K562 (cell line): ENCODE results near the gene ADAP2. TPM values are rescaled to one million over a fixed set of nuclear protein-coding genes. Genes with fewer than 3 reads are reported as not detected.

ENCODE experiments used
- ATAC-seq: fragments of 200-7000 bp; cut with Tn5 transposase; 3 replicates; pipeline ENCODE4 v1.9.1; 2020; ENCODE audit warnings: moderate library complexity
- BruUV-seq: library from RNA; stranded (reverse); fragments of 400-500 nt; replicated peaks from 2 replicates; lab custom pipeline; 2021; lab: Mats Ljungman, UMichigan
- CTCF ChIA-PET: fragments of 300-600 bp; formaldehyde crosslinking; extraction: SDS; loops from one replicate; lab custom pipeline; 2021; ENCODE audit warnings: low intra/inter-chr PET ratio; lab: Yijun Ruan, JAX
- POLR2A ChIA-PET: fragments of 300-600, 350-650 bp; sonication (Branson Sonifier 250); formaldehyde crosslinking; extraction: SDS; loops from one replicate; lab custom pipeline; 2021; ENCODE audit warnings: antibody characterized with exemption, inconsistent platforms; lab: Yijun Ruan, JAX
- DNase-seq, 4 experiments: peaks; one replicate each; pipeline versions ENCODE4 v3.0.0 to v3.0.0-alpha.2; 2011 to 2018; ENCODE audit warnings: low spot score in 3 of 4, mixed read lengths in 3 of 4; ENCODE audit errors: extremely low read depth in 1 of 4
- FAIRE-seq: peaks from 2 replicates; lab custom pipeline; 2011; peaks lifted over from hg19 to GRCh38; lab: Jason Lieb, UNC
- H2AFZ ChIP-seq: 2 replicates; pipeline ENCODE4 v1.6.0; 2011; ENCODE audit warnings: low read depth, low read length, control low read depth, inconsistent platforms
- H3K27ac ChIP-seq: fragments of 200-600 bp; 3 replicates; pipeline ENCODE4 v1.8.0; 2011; ENCODE audit warnings: low read depth, mild to moderate bottlenecking, control low read depth, inconsistent platforms, low read length, moderate library complexity, mixed read lengths; ENCODE audit errors: extremely low read depth
- H3K27me3 ChIP-seq, 2 experiments: fragments of 300-600 bp in 1 of 2; 2 replicates in 1 of 2; 3 replicates in 1 of 2; pipeline versions ENCODE4 v1.6.0 to v1.8.0; 2011; ENCODE audit warnings: inconsistent platforms in 2 of 2, low read length in 2 of 2, mild to moderate bottlenecking in 1 of 2, mixed read lengths in 1 of 2, moderate library complexity in 1 of 2; ENCODE audit not compliant: control insufficient read depth in 2 of 2, insufficient read depth in 2 of 2
- H3K36me3 ChIP-seq: fragments of 300-600 bp; 3 replicates; pipeline ENCODE4 v1.8.0; 2011; ENCODE audit warnings: mild to moderate bottlenecking, low read length, inconsistent platforms; ENCODE audit not compliant: control insufficient read depth, insufficient read depth
- H3K4me1 ChIP-seq, 2 experiments: fragments of 200-600 bp in 1 of 2; replicated peaks in 1 of 2; 2 replicates in 1 of 2; 3 replicates in 1 of 2; pipeline versions ENCODE4 v1.5.1 to v1.8.0; 2011; ENCODE audit warnings: inconsistent platforms in 2 of 2, low read length in 2 of 2, mild to moderate bottlenecking in 1 of 2, mixed read lengths in 1 of 2, moderate library complexity in 1 of 2; ENCODE audit not compliant: control insufficient read depth in 2 of 2, insufficient read depth in 2 of 2
- H3K4me2 ChIP-seq: 2 replicates; pipeline ENCODE4 v1.6.1; 2011; ENCODE audit warnings: low read length, control low read depth, inconsistent platforms, mixed read lengths; ENCODE audit not compliant: insufficient read depth
- H3K4me3 ChIP-seq: fragments of 200-600 bp; sonication (generic), shearing (Covaris generic); 2 replicates; pipeline ENCODE4 v1.5.1; 2016; ENCODE audit warnings: control low read depth, inconsistent platforms
- H3K79me2 ChIP-seq: fragments of 200-600 bp; 3 replicates; pipeline ENCODE4 v1.8.0; 2011; ENCODE audit warnings: low read length, inconsistent platforms; ENCODE audit not compliant: control insufficient read depth, insufficient read depth
- H3K9ac ChIP-seq, 2 experiments: 2 replicates each; pipeline versions ENCODE4 v1.6.0 to v1.6.1; 2011; ENCODE audit warnings: low read depth in 2 of 2, low read length in 2 of 2, control low read depth in 1 of 2, inconsistent platforms in 1 of 2, mild to moderate bottlenecking in 1 of 2, mixed read lengths in 1 of 2; ENCODE audit not compliant: insufficient read depth in 1 of 2
- H3K9me1 ChIP-seq: one replicate; pipeline ENCODE4 v1.6.0; 2011; ENCODE audit warnings: inconsistent platforms, mild to moderate bottlenecking, low read length, moderate library complexity; ENCODE audit not compliant: control insufficient read depth, insufficient read depth
- H3K9me3 ChIP-seq: replicated peaks from 2 replicates; pipeline ENCODE4 v1.5.1; 2011; ENCODE audit warnings: low read depth, low read length, inconsistent platforms; ENCODE audit not compliant: control insufficient read depth, insufficient read depth
- H4K20me1 ChIP-seq: replicated peaks from 2 replicates; pipeline ENCODE4 v1.6.1; 2011; ENCODE audit warnings: low read length, inconsistent platforms, mixed read lengths; ENCODE audit not compliant: control insufficient read depth, insufficient read depth
- POLR2A ChIP-seq: fragments of 450-650 bp; conservative IDR thresholded peaks from 2 replicates; pipeline ENCODE4 v1.6.1; 2016
- REST ChIP-seq, 2 experiments: fragments of 450-650 bp; formaldehyde crosslinking in 1 of 2; IDR thresholded peaks; 2 replicates each; pipeline versions ENCODE4 v1.4.0 to v1.6.1; 2014 to 2020; ENCODE audit warnings: mild to moderate bottlenecking in 2 of 2, borderline replicate concordance in 1 of 2, low read depth in 1 of 2
- whole genome bisulfite sequencing: fragments of 100-300 bp; shearing (Covaris generic); methylation state at CpG from one replicate; pipeline ENCODE4 v1.1.6; 2016; ENCODE audit warnings: low coverage, mixed read lengths; ENCODE audit not compliant: insufficient coverage; ENCODE audit errors: missing lambda C conversion rate; 5-methylcytosine and 5-hydroxymethylcytosine counted together
- in situ Hi-C: fragments of 300-500 bp; cut with MboI; formaldehyde crosslinking; loops from 4 replicates; pipeline ENCODE4 v1.15.0; 2018; ENCODE audit warnings: inconsistent platforms, mixed read lengths
- intact Hi-C: fragments of 100-400 bp; cut with micrococcal nuclease; formaldehyde crosslinking; loops from 2 replicates; pipeline ENCODE4 v1.14.2; 2022
- polyA plus RNA-seq, 8 experiments: library from polyadenylated mRNA; depleted of rRNA in 4 of 8; stranded (reverse) in 5 of 8; unstranded in 3 of 8; fragments of >200 nt; fragmentation: Nextera tagmentation in 2 of 8; fragmentation: Illumina TruSeq in 1 of 8; extraction: Ambion mirVana in 2 of 8; extraction: Trizol in 1 of 8; gene quantifications; 2 replicates each; pipeline versions ENCODE4 v1.2.1 to v1.2.3, GENCODE V29; 2011 to 2014; ENCODE audit warnings: inconsistent platforms in 1 of 8, missing spikeins in 1 of 8
- total RNA-seq, 7 experiments: library from RNA; depleted of rRNA in 6 of 7; stranded (reverse); fragments of >200 nt in 6 of 7; fragmentation: Illumina TruSeq in 2 of 7; extraction: Trizol in 2 of 7; gene quantifications; 2 replicates each; pipeline versions ENCODE4 v1.2.1 to v1.2.3, GENCODE V29; 2011 to 2021; ENCODE audit warnings: low replicate concordance in 1 of 7
- TF ChIP-seq, protein P1 (sequence below), 3 experiments: IDR thresholded peaks in 2 of 3; conservative IDR thresholded peaks in 1 of 3; 2 replicates each; pipeline ENCODE4 v1.5.1; 2011 to 2012; ENCODE audit warnings: low read length in 3 of 3, mild to moderate bottlenecking in 3 of 3, control low read depth in 2 of 3, improper control_type of control experiment in 1 of 3, inconsistent platforms in 1 of 3, low read depth in 1 of 3, mixed read lengths in 1 of 3, moderate library complexity in 1 of 3; ENCODE audit not compliant: insufficient read depth in 2 of 3

ADAP2 gene
- total and polyA plus RNA-seq, 9 of the 15 experiments (the other 6 are each of a cell fraction or from before 2014, with no cell fraction given) = 0.06 to 0.73 (median 0.23) TPM; not detected in 5

DNA sequence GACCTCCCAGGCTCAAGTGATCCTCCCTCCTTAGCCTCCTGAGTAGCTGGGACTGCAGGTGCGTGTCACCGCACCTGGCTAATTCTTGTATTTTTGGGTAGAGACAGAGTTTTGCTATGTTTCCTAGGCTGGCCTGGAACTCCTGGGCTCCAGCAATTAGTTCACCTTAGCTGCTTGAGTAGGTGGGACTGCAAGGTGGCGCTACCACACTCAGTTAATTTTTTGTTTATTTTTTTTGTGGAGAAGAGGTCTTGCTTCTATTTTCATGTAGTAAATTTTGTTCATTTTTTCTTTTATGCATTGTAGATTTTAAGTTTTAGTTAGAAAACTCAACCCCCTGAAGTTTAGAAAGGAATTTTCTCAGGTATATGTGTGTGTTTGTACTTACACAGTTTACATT is 70.8 kb downstream of the ADAP2 start:
- 60% methylated on average over 3 of the region's 3 CpGs for WGBS
- H3K4me2 ChIP-seq = no peak overlapping the region
- peaks cover 0 to 10% of the 10 kb centered on the region in 2 experiments; a peak in 3 of 5 replicates for H3K27me3 ChIP-seq
- no peaks in the 10 kb centered on the region for H3K36me3 ChIP-seq
- POLR2A ChIA-PET = interaction anchor here (1.9 kb wide), 1 partner anchor 11 kb away, joined by 5 read pairs; no protein-coding TSS in a partner anchor
- in situ Hi-C loops (no loop called here), intact Hi-C loops (no loop called here)
- no peak for DNase-seq
- TF ChIP-seq, protein P1, sequence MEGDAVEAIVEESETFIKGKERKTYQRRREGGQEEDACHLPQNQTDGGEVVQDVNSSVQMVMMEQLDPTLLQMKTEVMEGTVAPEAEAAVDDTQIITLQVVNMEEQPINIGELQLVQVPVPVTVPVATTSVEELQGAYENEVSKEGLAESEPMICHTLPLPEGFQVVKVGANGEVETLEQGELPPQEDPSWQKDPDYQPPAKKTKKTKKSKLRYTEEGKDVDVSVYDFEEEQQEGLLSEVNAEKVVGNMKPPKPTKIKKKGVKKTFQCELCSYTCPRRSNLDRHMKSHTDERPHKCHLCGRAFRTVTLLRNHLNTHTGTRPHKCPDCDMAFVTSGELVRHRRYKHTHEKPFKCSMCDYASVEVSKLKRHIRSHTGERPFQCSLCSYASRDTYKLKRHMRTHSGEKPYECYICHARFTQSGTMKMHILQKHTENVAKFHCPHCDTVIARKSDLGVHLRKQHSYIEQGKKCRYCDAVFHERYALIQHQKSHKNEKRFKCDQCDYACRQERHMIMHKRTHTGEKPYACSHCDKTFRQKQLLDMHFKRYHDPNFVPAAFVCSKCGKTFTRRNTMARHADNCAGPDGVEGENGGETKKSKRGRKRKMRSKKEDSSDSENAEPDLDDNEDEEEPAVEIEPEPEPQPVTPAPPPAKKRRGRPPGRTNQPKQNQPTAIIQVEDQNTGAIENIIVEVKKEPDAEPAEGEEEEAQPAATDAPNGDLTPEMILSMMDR (IDR thresholded peaks at IDR 0.05 in 2 of 3, conservative IDR thresholded peaks at IDR 0.05 in 1 of 3; ENCODE audit: insufficient read depth in 2 of 3, low read depth in 1 of 3, low read length in 3 of 3) = peak; percentile 29 to 33 (median 33); a peak in 3 of 6 replicates
- no peak for TF ChIP-seq POLR2A
- 0 out of 2 replicates have a peak, but pooled peaks have one; percentile 12 for TF ChIP-seq REST (IDR thresholded peaks at IDR 0.05; ENCODE audit: borderline replicate concordance)
- TF ChIP-seq REST (CRISPR knock-in tag; IDR thresholded peaks at IDR 0.05; ENCODE audit: low read depth) = no peak
- H3K9ac ChIP-seq = no peak overlapping the region
- no peak for ATAC-seq
- no TSS peak for BruUV-seq
- H3K4me1 ChIP-seq = no peaks in the 10 kb centered on the region
- H3K9me1 ChIP-seq = no peaks in the 10 kb centered on the region
- no peak overlapping the region for H2AFZ ChIP-seq
- no peaks in the 10 kb centered on the region for H4K20me1 ChIP-seq
- no peak for FAIRE-seq
- CTCF ChIA-PET = no interaction called here
- H3K9me3 ChIP-seq = no peaks in the 10 kb centered on the region
- H3K79me2 ChIP-seq = no peaks in the 10 kb centered on the region
- H3K4me3 ChIP-seq = no peak overlapping the region
- H3K27ac ChIP-seq = no peak overlapping the region
